HG03457 (cell line): ENCODE results near the gene GRIN2A.

Source experiments
- ATAC-seq: cut with Tn5 transposase; IDR thresholded peaks from one replicate; pipeline ENCODE4 v1.9.1; 2021; ENCODE audit warnings: moderate number of reproducible peaks; ENCODE audit not compliant: unreplicated experiment

The GRIN2A gene

GRCh38 chr16:9837481-9837880 is 344.7 kb downstream of the GRIN2A start:
- no peak for ATAC-seq

GRCh38 chr16:9836118-9836736 is 346.0 kb downstream of the GRIN2A start:
- no peak for ATAC-seq

- no peak for ATAC-seq
Observed at GRCh38 chr16:9827062-9827752, 355.0 kb downstream of the GRIN2A start.

- no peak for ATAC-seq
Observed at GRCh38 chr16:9826656-9827055, 355.6 kb downstream of the GRIN2A start.

GRCh38 chr16:9824200-9825068 is 357.8 kb downstream of the GRIN2A start:
- no peak for ATAC-seq

GRCh38 chr16:9823510-9823909 is 358.7 kb downstream of the GRIN2A start:
- ATAC-seq = no peak

- ATAC-seq = no peak
Observed at GRCh38 chr16:9821970-9822369, 360.3 kb downstream of the GRIN2A start.

GRCh38 chr16:9821331-9821730 is 360.9 kb downstream of the GRIN2A start:
- no peak for ATAC-seq

GRCh38 chr16:9820476-9821246 is 361.6 kb downstream of the GRIN2A start:
- ATAC-seq = no peak

- no peak for ATAC-seq
Observed at GRCh38 chr16:9818702-9819101, 363.5 kb downstream of the GRIN2A start.

- ATAC-seq = no peak
Observed at GRCh38 chr16:9817586-9817985, 364.6 kb downstream of the GRIN2A start.

GRCh38 chr16:9816644-9817043 is 365.6 kb downstream of the GRIN2A start:
- no peak for ATAC-seq

GRCh38 chr16:9813665-9814064 is 368.6 kb downstream of the GRIN2A start:
- no peak for ATAC-seq

- no peak for ATAC-seq
Observed at GRCh38 chr16:9808210-9808609, 374.0 kb downstream of the GRIN2A start.

GRCh38 chr16:9807302-9807701 is 374.9 kb downstream of the GRIN2A start:
- no peak for ATAC-seq

GRCh38 chr16:9805109-9805508 is 377.1 kb downstream of the GRIN2A start:
- ATAC-seq = no peak

- no peak for ATAC-seq
Observed at GRCh38 chr16:9802160-9802559, 380.1 kb downstream of the GRIN2A start.

GRCh38 chr16:9801651-9802050 is 380.6 kb downstream of the GRIN2A start:
- no peak for ATAC-seq

- no peak for ATAC-seq
Observed at GRCh38 chr16:9800186-9800738, 382.0 kb downstream of the GRIN2A start.

- no peak for ATAC-seq
Observed at GRCh38 chr16:9798952-9799580, 383.2 kb downstream of the GRIN2A start.
